Superior temporal gyrus (tissue), 1 donor: ENCODE results near the gene FKBP1A.

ENCODE experiments used
- DNase-seq: peaks from one replicate; pipeline ENCODE4 v3.0.0-alpha.2; 2016; ENCODE audit errors: extremely low spot score

Gene FKBP1A

GRCh38 chr20:1319051-1319450 lies 73.8 kb downstream of the FKBP1A start:
- DNase-seq: no peak
